Thyroid gland (tissue), 4 donors: ENCODE data around the gene CCT3.

ENCODE experiments used
- POLR2A ChIP-seq, 2 donors: fragments of 450-650 bp; IDR thresholded peaks; one replicate each; pipeline ENCODE4 v1.6.1; 2017; ENCODE audit warnings: antibody characterized with exemption in 2 of 2, mild to moderate bottlenecking in 2 of 2, moderate library complexity in 1 of 2
- TF ChIP-seq, protein P1 (sequence below), 6 experiments: fragments of 200-600 bp in 3 of 6; fragments of 450-650 bp in 3 of 6; sonication (generic) in 3 of 6; IDR thresholded peaks; one replicate each; pipeline ENCODE4 v1.5.1; 2016 to 2019; ENCODE audit warnings: antibody characterized with exemption in 6 of 6, mild to moderate bottlenecking in 2 of 6, inconsistent platforms in 1 of 6, moderate library complexity in 1 of 6

DNA sequence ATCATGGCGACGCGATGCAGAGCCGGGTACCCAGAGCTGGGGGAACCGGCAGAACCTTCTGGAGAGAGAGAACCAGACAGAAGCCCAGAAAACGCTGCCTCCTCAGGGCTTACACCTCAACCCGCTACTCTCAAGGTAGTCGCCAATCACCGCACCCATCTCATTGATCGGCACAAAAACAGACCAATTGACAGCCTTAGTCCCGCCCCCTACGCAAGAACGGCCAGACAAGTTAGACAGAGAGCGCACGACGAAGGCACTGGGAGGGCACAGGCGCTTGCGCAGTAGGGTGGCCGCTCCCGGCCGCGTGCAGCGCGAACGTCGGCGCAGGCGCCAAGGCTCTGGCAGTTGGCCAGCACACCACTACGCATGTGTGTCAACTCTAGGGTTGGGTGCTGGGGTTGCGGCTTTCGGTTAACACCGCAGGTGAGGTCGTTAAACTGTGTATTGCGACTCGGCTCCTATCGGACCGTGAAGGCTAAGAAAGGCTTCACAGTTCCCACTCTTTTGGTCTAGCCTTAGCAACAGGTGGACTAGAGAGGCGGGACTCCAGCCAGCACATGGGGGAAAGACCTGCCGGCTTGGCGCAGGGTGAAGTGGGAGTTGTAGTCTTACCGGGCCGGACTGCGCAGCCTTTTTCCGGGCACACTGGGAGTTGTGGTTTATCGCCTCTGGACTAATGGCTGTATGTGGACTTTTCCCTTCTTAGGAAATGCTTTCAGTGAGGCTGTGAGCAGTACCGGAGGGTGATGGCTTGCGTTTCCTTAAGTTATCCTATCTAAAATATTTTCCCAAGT lies at the start of gene CCT3, which contains the start of gene TSACC:
- TF ChIP-seq, protein P1, sequence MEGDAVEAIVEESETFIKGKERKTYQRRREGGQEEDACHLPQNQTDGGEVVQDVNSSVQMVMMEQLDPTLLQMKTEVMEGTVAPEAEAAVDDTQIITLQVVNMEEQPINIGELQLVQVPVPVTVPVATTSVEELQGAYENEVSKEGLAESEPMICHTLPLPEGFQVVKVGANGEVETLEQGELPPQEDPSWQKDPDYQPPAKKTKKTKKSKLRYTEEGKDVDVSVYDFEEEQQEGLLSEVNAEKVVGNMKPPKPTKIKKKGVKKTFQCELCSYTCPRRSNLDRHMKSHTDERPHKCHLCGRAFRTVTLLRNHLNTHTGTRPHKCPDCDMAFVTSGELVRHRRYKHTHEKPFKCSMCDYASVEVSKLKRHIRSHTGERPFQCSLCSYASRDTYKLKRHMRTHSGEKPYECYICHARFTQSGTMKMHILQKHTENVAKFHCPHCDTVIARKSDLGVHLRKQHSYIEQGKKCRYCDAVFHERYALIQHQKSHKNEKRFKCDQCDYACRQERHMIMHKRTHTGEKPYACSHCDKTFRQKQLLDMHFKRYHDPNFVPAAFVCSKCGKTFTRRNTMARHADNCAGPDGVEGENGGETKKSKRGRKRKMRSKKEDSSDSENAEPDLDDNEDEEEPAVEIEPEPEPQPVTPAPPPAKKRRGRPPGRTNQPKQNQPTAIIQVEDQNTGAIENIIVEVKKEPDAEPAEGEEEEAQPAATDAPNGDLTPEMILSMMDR (IDR thresholded peaks at IDR 0.05) = no peak
- peak in 1 of 2 donors; percentile 76 for TF ChIP-seq POLR2A (IDR thresholded peaks at IDR 0.05)
